Keratinocyte (primary cell): ENCODE measurements around the gene CDKAL1. TPM values are rescaled to one million over a fixed set of nuclear protein-coding genes. Genes with fewer than 3 reads are reported as not detected.

Source experiments
- DNase-seq: peaks from one replicate; pipeline ENCODE4 v3.0.0-alpha.2; 2011; ENCODE audit warnings: low read depth, missing footprints, low spot score
- FAIRE-seq: peaks from 2 replicates; lab custom pipeline; 2011; peaks lifted over from hg19 to GRCh38; lab: Jason Lieb, UNC
- H2AFZ ChIP-seq: 2 replicates; pipeline ENCODE4 v1.6.0; 2012; ENCODE audit warnings: low read length, control low read depth, inconsistent platforms; ENCODE audit not compliant: control insufficient read depth
- H3K27ac ChIP-seq: 2 replicates; pipeline ENCODE4 v1.5.1; 2011; ENCODE audit warnings: low read length; ENCODE audit not compliant: control insufficient read depth, insufficient read depth
- H3K27me3 ChIP-seq: 3 replicates; pipeline ENCODE4 v1.6.0; 2011; ENCODE audit warnings: low read length; ENCODE audit not compliant: control insufficient read depth, insufficient read depth; ENCODE audit errors: extremely low read depth
- H3K36me3 ChIP-seq, 2 experiments: 2 replicates in 1 of 2; 3 replicates in 1 of 2; pipeline ENCODE4 v1.5.1; 2011; ENCODE audit warnings: low read length in 2 of 2, mild to moderate bottlenecking in 1 of 2; ENCODE audit not compliant: control insufficient read depth in 2 of 2, insufficient read depth in 2 of 2; ENCODE audit errors: extremely low read depth in 1 of 2
- H3K4me1 ChIP-seq: 3 replicates; pipeline ENCODE4 v1.5.1; 2011; ENCODE audit warnings: low read length; ENCODE audit not compliant: control insufficient read depth, insufficient read depth; ENCODE audit errors: extremely low read depth
- H3K4me2 ChIP-seq: 3 replicates; pipeline ENCODE4 v1.6.0; 2011; ENCODE audit warnings: low read depth, low read length; ENCODE audit not compliant: control insufficient read depth, insufficient read depth; ENCODE audit errors: extremely low read depth
- H3K4me3 ChIP-seq, 3 experiments: fragments of 200-600 bp in 1 of 3; sonication (generic) in 1 of 3; 2 replicates in 2 of 3; 3 replicates in 1 of 3; pipeline ENCODE4 v1.5.1; 2011 to 2016; ENCODE audit warnings: low read length in 3 of 3, mild to moderate bottlenecking in 3 of 3, control low read depth in 2 of 3, inconsistent platforms in 1 of 3, low read depth in 1 of 3, mixed read lengths in 1 of 3, mixed run types in 1 of 3, moderate library complexity in 1 of 3; ENCODE audit not compliant: control insufficient read depth in 2 of 3, insufficient read depth in 2 of 3; ENCODE audit errors: extremely low read depth in 1 of 3
- H3K79me2 ChIP-seq: 2 replicates; pipeline ENCODE4 v1.6.0; 2012; ENCODE audit warnings: low read length; ENCODE audit not compliant: control insufficient read depth, insufficient read depth
- H3K9ac ChIP-seq: 3 replicates; pipeline ENCODE4 v1.6.0; 2011; ENCODE audit warnings: low read length; ENCODE audit not compliant: control insufficient read depth, insufficient read depth; ENCODE audit errors: extremely low read depth
- H3K9me1 ChIP-seq: 3 replicates; pipeline ENCODE4 v1.6.0; 2011; ENCODE audit warnings: low read length; ENCODE audit not compliant: control insufficient read depth, insufficient read depth; ENCODE audit errors: extremely low read depth
- H3K9me3 ChIP-seq: 2 replicates; pipeline ENCODE4 v1.5.1; 2012; ENCODE audit warnings: low read depth, low read length; ENCODE audit not compliant: control insufficient read depth
- H4K20me1 ChIP-seq: 3 replicates; pipeline ENCODE4 v1.6.0; 2011; ENCODE audit warnings: low read length; ENCODE audit not compliant: control insufficient read depth, insufficient read depth; ENCODE audit errors: extremely low read depth
- EZH2 ChIP-seq: IDR thresholded peaks from one replicate; pipeline ENCODE4 v1.6.1; 2012; ENCODE audit warnings: inconsistent platforms, mild to moderate bottlenecking, low read length, moderate library complexity
- dilution Hi-C: fragments of 300-500 bp; cut with MboI; formaldehyde crosslinking; loops from one replicate; pipeline ENCODE4 v1.7.0; 2020; ENCODE audit warnings: low sequenced_read_pairs; ENCODE audit not compliant: extremely low pct_ligation_motif_present
- polyA plus RNA-seq, 5 experiments: library from polyadenylated mRNA; depleted of rRNA in 3 of 5; stranded (reverse) in 3 of 5; stranded (forward) in 1 of 5; unstranded in 1 of 5; fragments of >200 nt; gene quantifications; 1 replicate in 1 of 5; 2 replicates in 3 of 5; 3 replicates in 1 of 5; pipeline versions ENCODE4 v1.2.1 to v1.2.3, GENCODE V29; 2011 to 2012; ENCODE audit warnings: missing spikeins in 2 of 5, low read depth in 1 of 5, low replicate concordance in 1 of 5
- TF ChIP-seq, protein P1 (sequence below), 3 experiments: IDR thresholded peaks in 1 of 3; conservative IDR thresholded peaks in 1 of 3; optimal IDR thresholded peaks in 1 of 3; 2 replicates in 2 of 3; 3 replicates in 1 of 3; pipeline versions ENCODE3 to v1.5.1; 2011; ENCODE audit warnings: low read length in 3 of 3, mild to moderate bottlenecking in 3 of 3, moderate library complexity in 2 of 3, control low read depth in 1 of 3, inconsistent platforms in 1 of 3; ENCODE audit not compliant: insufficient read depth in 2 of 3; ENCODE audit errors: extremely low read depth in 1 of 3

Gene CDKAL1
- polyA plus RNA-seq, 1 donor (not counting 4 experiments of a cell fraction or from before 2014, with no cell fraction given): 5.6 TPM

- DNase-seq (no peak), FAIRE-seq (no peak)
- no peak overlapping the region for H2AFZ ChIP-seq
- H4K20me1 ChIP-seq: no peaks in the 10 kb centered on the region
- no peaks in the 10 kb centered on the region for H3K4me1 ChIP-seq
- no peaks in the 10 kb centered on the region for H3K9me3 ChIP-seq
- no peak overlapping the region for H3K9ac ChIP-seq
- no peaks in the 10 kb centered on the region for H3K36me3 ChIP-seq
- no peaks in the 10 kb centered on the region for H3K27me3 ChIP-seq
- H3K27ac ChIP-seq: no peak overlapping the region
- H3K4me3 ChIP-seq: no peak overlapping the region
- dilution Hi-C loops: no loop called here
- H3K9me1 ChIP-seq: no peaks in the 10 kb centered on the region
- no peaks in the 10 kb centered on the region for H3K79me2 ChIP-seq
- TF ChIP-seq, protein P1, sequence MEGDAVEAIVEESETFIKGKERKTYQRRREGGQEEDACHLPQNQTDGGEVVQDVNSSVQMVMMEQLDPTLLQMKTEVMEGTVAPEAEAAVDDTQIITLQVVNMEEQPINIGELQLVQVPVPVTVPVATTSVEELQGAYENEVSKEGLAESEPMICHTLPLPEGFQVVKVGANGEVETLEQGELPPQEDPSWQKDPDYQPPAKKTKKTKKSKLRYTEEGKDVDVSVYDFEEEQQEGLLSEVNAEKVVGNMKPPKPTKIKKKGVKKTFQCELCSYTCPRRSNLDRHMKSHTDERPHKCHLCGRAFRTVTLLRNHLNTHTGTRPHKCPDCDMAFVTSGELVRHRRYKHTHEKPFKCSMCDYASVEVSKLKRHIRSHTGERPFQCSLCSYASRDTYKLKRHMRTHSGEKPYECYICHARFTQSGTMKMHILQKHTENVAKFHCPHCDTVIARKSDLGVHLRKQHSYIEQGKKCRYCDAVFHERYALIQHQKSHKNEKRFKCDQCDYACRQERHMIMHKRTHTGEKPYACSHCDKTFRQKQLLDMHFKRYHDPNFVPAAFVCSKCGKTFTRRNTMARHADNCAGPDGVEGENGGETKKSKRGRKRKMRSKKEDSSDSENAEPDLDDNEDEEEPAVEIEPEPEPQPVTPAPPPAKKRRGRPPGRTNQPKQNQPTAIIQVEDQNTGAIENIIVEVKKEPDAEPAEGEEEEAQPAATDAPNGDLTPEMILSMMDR (optimal IDR thresholded peaks at IDR 0.05 in 1 of 3, IDR thresholded peaks at IDR 0.05 in 1 of 3, conservative IDR thresholded peaks at IDR 0.05 in 1 of 3; ENCODE audit: extremely low read depth in 1 of 3, insufficient read depth in 2 of 3, low read length in 3 of 3): no peak
- TF ChIP-seq EZH2: no peak
- H3K4me2 ChIP-seq: no peak overlapping the region
These were observed 587.4 kb downstream of the CDKAL1 start for GRCh38 chr6:21121636-21122136.

DNA sequence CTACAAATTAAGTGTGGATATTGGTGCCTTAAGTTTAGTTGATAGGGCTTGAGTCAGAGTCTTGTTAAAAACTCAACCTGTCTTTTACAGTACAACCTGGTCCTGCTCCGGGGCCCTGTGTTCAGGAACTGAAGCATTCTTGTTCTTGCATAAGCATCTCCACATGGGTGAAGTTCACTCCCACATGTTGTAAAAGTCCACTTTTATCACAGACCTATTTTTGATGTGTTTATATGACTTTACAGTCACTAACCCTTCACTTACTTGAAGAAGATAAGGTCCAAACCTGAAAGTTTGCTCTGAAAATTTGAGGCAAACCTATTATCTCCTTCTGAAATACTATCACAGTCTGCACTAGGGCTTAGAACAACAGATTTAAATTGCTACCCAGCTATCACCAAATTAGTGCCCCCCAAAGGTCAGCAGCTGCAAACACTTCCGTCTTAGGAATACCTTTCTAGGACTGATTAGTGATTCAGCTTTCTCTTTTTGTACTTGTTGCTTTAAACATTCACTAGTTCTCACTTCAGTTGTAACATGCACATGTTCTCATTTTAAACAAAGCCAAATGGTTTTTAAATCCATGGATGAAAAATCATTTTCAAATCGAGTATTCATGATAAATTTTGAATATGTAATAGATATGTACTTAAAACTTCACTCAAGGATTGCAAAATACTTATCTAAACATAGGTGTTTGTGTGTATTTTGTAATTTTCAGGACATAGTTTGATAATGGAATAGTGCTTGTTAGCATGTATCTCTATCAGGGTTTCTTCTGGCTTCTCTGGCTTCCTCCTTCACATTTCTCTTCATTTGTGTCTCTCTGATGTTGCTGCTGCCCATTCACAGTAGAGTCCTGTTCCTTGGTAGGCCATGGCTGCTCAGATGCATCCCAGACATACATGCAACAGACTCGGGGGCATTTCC, 589.5 kb downstream of the CDKAL1 start:
- Histone ChIP-seq H3K4me1 (no peaks in the 10 kb centered on the region), H3K4me2 (no peak overlapping the region), H3K4me3 (no peak overlapping the region), H3K27ac (no peak overlapping the region), H4K20me1 (no peaks in the 10 kb centered on the region), H3K9ac (no peak overlapping the region), H3K9me1 (no peaks in the 10 kb centered on the region), H3K27me3 (no peaks in the 10 kb centered on the region), H3K36me3 (no peaks in the 10 kb centered on the region), H3K9me3 (no peaks in the 10 kb centered on the region), H3K79me2 (no peaks in the 10 kb centered on the region), H2AFZ (no peak overlapping the region)
- dilution Hi-C loops: no loop called here
- FAIRE-seq: no peak
- TF ChIP-seq, protein P1 (optimal IDR thresholded peaks at IDR 0.05 in 1 of 3, IDR thresholded peaks at IDR 0.05 in 1 of 3, conservative IDR thresholded peaks at IDR 0.05 in 1 of 3; ENCODE audit: extremely low read depth in 1 of 3, insufficient read depth in 2 of 3, low read length in 3 of 3): no peak
- TF ChIP-seq EZH2: no peak
- no peak for DNase-seq
